Measurements from ENCODE around the gene DOCK2.

GRCh38 chr5:169703813-169704212 is 66.7 kb downstream of the DOCK2 start:
- TF ChIP-seq EP300 (IDR thresholded peaks at IDR 0.05) (no peak), POLR2A (IDR thresholded peaks at IDR 0.05) (no peak), CTCF (IDR thresholded peaks at IDR 0.05) (no peak)

All from upper lobe of left lung (tissue), 4 donors.